ENCODE data around the gene SLC26A11. TPM values are rescaled to one million over a fixed set of nuclear protein-coding genes. Genes with fewer than 3 reads are reported as not detected.

SLC26A11 gene
- total and polyA plus RNA-seq, 2 donors (not counting 1 experiment from before 2014, with no cell fraction given), result 10.1 to 31.4 TPM

GRCh38 chr17:80237386-80237785 is 17.2 kb downstream of the SLC26A11 start:
- Histone ChIP-seq H3K4me3 (ENCODE audit: control extremely low read depth in 1 of 5, extremely low read depth in 1 of 5, insufficient read depth in 1 of 5, low read depth in 2 of 5, low read length in 4 of 5) (no peak overlapping the region), H3K4me1 (ENCODE audit: control insufficient read depth in 2 of 2, insufficient read depth in 2 of 2, low read length in 2 of 2) (no peaks in the 10 kb centered on the region), H3K79me2 (ENCODE audit: control insufficient read depth, insufficient read depth, low read length) (no peaks in the 10 kb centered on the region), H2AFZ (ENCODE audit: insufficient read depth, low read depth, low read length, poor library complexity, severe bottlenecking) (no peak overlapping the region), H3K4me2 (replicated peaks; ENCODE audit: low read depth, low read length, poor library complexity, severe bottlenecking) (no peak overlapping the region), H3K27ac (ENCODE audit: low read length in 2 of 2) (no peak overlapping the region), H3K9me3 (ENCODE audit: control extremely low read depth in 1 of 3, control insufficient read depth in 2 of 3, insufficient read depth in 1 of 3, low read length in 2 of 3) (peaks cover 0 to 27% (median 15%) of the 10 kb centered on the region in 3 donors), H3K36me3 (replicated peaks in 1 of 2; ENCODE audit: control extremely low read depth in 1 of 2, control insufficient read depth in 1 of 2, extremely low read depth in 1 of 2, insufficient read depth in 2 of 2, low read length in 1 of 2) (no peaks in the 10 kb centered on the region), H4K20me1 (ENCODE audit: control insufficient read depth, insufficient read depth, low read length, poor library complexity, severe bottlenecking) (no peaks in the 10 kb centered on the region), H3K27me3 (replicated peaks in 1 of 4; ENCODE audit: control extremely low read depth in 1 of 4, control insufficient read depth in 3 of 4, insufficient read depth in 4 of 4, low read length in 3 of 4) (no peaks in the 10 kb centered on the region), H3K9ac (ENCODE audit: low read length) (no peak overlapping the region)
- intact Hi-C loops (cut with micrococcal nuclease), result no loop called here
- ChIA-PET POLR2A (no interaction called here), CTCF (no interaction called here)
- Mint-ChIP-seq H3K27me3 (no peaks in the 10 kb centered on the region), H3K4me3 (no peak overlapping the region), H3K9me3 (ENCODE audit: insufficient read depth) (peaks cover 8% of the 10 kb centered on the region), H3K27ac (no peak overlapping the region), H3K4me1 (no peaks in the 10 kb centered on the region)
- TF ChIP-seq CTCF (IDR thresholded peaks at IDR 0.05) (no peak), EZH2 (IDR thresholded peaks at IDR 0.05; ENCODE audit: borderline replicate concordance, insufficient read depth, low read depth, low read length, poor library complexity, severe bottlenecking) (no peak)
- ATAC-seq (ENCODE audit: low read depth) (no peak), DNase-seq (no peak)
- 96% methylated on average over 8 of the region's 10 CpGs for WGBS (ENCODE audit: insufficient coverage)

- TF ChIP-seq CTCF (IDR thresholded peaks at IDR 0.05), result no peak
- TF ChIP-seq EZH2 (IDR thresholded peaks at IDR 0.05; ENCODE audit: borderline replicate concordance, insufficient read depth, low read depth, low read length, poor library complexity, severe bottlenecking), result no peak
- no peaks in the 10 kb centered on the region for H4K20me1 ChIP-seq (ENCODE audit: control insufficient read depth, insufficient read depth, low read length, poor library complexity, severe bottlenecking)
- no peak for ATAC-seq (ENCODE audit: low read depth)
These were observed 22.3 kb downstream of the SLC26A11 start for GRCh38 chr17:80242505-80242904.

More at GRCh38 chr17:80242505-80242904, 22.3 kb downstream of the SLC26A11 start:
- intact Hi-C loops (cut with micrococcal nuclease), result no loop called here
- no peaks in the 10 kb centered on the region for H3K79me2 ChIP-seq (ENCODE audit: control insufficient read depth, insufficient read depth, low read length)
- H3K9me3 Mint-ChIP-seq (ENCODE audit: insufficient read depth), result no peaks in the 10 kb centered on the region
- no peak overlapping the region for H3K4me3 Mint-ChIP-seq
- no peak overlapping the region for H2AFZ ChIP-seq (ENCODE audit: insufficient read depth, low read depth, low read length, poor library complexity, severe bottlenecking)
- no peaks in the 10 kb centered on the region for H3K27me3 Mint-ChIP-seq
- DNase-seq, result no peak
- H3K9ac ChIP-seq (ENCODE audit: low read length), result no peak overlapping the region
- no peaks in the 10 kb centered on the region for H3K4me1 Mint-ChIP-seq
- H3K4me2 ChIP-seq (replicated peaks; ENCODE audit: low read depth, low read length, poor library complexity, severe bottlenecking), result no peak overlapping the region
- H3K27ac Mint-ChIP-seq, result no peak overlapping the region
- no peaks in the 10 kb centered on the region for H3K27me3 ChIP-seq (replicated peaks in 1 of 4; ENCODE audit: control extremely low read depth in 1 of 4, control insufficient read depth in 3 of 4, insufficient read depth in 4 of 4, low read length in 3 of 4)
- no peaks in the 10 kb centered on the region for H3K4me1 ChIP-seq (ENCODE audit: control insufficient read depth in 2 of 2, insufficient read depth in 2 of 2, low read length in 2 of 2)
- H3K36me3 ChIP-seq (replicated peaks in 1 of 2; ENCODE audit: control extremely low read depth in 1 of 2, control insufficient read depth in 1 of 2, extremely low read depth in 1 of 2, insufficient read depth in 2 of 2, low read length in 1 of 2), result no peaks in the 10 kb centered on the region
- no peak overlapping the region for H3K27ac ChIP-seq (ENCODE audit: low read length in 2 of 2)
- no peak overlapping the region for H3K4me3 ChIP-seq (ENCODE audit: control extremely low read depth in 1 of 5, extremely low read depth in 1 of 5, insufficient read depth in 1 of 5, low read depth in 2 of 5, low read length in 4 of 5)
- 93% methylated on average over 13 of the region's 14 CpGs for whole genome bisulfite sequencing (ENCODE audit: insufficient coverage)
- CTCF ChIA-PET, result no interaction called here
- peaks cover 0 to 3% (median 0%) of the 10 kb centered on the region in 3 donors for H3K9me3 ChIP-seq (ENCODE audit: control extremely low read depth in 1 of 3, control insufficient read depth in 2 of 3, insufficient read depth in 1 of 3, low read length in 2 of 3)
- POLR2A ChIA-PET, result no interaction called here
